GM19328 (cell line): ENCODE data around the gene ADD1.
"Not testable (repeated sequence)": the region's sequence is repeated elsewhere in the genome, so short reads cannot be mapped to it uniquely, and the experiment has no call there.

Experiments used
- ATAC-seq: cut with Tn5 transposase; IDR thresholded peaks from one replicate; pipeline ENCODE4 v1.9.1; 2021; ENCODE audit warnings: mild to moderate bottlenecking, moderate library complexity; ENCODE audit not compliant: unreplicated experiment

Gene ADD1

DNA sequence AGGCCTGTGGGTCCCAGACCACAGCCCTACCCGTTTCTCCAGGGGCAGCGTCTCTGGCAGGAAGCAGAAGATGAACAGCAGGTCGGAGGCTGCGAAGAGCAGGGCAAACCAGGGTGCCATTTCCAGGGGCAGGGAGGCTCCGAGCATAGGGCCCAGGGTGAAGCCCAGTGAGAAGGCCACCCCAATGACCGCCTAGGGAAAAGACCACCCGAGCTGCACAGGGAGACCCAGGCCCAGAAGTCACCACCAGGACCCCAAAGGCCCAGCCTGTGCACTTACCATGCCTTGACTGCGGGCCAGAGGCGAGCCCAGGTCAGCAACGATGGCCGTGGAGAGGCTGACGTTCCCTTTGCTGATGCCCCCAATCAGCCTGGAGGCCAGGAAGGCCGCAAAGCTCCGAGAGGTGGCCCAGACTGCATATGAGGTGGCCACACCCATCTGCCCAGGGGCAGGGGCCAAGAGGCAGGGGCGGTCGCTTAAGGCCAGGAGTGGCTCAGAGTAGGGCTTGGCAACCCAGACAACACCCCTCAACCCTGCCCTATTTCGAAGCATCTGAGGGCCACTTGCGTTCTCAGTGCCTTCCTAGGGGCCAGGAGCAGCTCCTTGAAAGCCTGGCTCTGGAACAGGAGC lies 88.8 kb downstream of the ADD1 start:
- ATAC-seq: no peak

DNA sequence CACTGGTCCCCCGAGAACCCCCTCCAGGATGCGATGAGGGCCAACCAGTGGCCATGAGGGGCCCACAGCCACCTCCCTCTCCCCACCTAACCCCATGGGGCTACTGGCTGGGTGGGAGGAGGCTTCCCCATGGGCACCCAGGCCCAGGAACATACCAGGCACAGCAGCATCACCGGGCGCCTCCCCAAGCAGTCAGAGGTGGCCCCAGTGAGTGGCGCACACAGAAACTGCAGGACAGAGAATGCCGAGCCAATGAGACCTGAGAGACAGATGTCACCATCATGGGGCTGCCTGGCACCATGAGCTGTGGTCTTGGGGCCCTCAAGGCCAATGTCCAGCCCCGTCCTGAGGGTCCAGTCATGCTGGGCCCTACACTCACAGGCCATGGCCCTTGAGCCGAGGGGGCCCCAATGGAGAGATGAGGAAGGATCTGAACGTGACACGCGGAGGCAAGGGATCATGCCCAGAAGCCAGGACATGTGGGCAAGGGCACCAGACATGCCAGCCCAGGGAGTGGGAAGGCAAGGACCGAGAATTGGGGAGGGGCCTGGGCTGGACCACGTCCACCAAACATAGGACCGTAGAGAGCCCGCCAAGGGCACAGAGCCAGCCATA lies 89.4 kb downstream of the ADD1 start:
- ATAC-seq: no peak

DNA sequence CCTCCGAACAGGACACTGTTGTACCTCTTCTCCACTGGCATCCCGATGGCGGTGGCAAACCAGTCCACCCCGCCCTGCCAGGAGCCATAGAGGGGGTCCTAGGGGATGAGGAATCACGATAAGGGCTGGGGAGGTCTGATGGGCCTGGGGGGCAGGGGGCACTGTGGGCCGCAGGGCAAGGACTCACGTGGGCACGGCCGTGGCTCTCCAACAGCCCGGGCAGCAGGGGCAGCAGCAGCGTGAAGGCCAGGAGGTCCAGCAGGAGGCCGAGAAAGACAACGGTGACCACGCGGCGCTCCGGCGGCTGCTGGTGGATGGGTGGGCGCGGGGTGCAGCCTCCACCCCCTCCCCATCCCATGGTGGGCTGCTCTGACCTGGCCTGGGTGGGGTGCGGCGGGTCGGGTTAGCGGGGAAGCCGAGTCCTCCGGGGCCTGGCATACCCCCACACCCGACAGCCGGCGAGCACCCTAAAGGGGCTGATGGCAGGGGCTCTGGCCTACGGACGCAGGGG lies 90.0 kb downstream of the ADD1 start:
- ATAC-seq: no peak

DNA sequence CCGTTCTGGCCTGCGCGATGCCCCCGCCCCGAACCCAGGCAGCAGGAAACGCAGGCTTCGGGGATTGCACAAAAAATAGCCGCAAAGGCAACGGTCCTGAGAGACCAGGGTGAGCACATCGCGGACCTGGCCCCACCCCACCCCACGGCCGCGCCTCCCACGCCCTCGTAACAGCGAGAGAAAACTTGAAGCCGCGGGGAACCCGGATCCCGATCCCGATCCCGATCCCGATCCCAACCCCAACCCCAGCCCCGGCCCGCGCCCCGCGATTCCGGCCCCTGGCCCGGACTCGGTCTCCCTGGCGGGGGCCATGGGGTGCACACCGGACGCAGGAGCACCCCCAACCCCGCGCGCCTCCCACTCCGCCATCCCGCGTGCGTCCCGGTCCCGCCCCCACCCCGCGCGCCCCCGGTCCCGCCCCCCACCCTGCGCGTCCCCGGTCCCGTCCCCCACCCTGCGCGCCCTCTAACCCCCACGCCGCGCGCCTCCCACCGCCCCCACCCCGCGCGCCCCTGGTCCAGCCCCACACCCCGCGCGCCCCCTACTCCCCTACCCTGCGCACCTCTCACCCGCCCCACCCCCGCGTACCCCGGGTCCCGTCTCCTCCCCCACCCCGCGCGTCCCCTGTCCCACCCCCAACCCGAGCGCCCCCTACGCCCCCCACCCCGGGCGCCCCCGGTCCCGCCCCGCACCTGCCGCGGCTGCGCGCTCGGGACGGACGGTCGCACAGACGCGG lies 90.6 kb downstream of the ADD1 start:
- ATAC-seq: no peak

DNA sequence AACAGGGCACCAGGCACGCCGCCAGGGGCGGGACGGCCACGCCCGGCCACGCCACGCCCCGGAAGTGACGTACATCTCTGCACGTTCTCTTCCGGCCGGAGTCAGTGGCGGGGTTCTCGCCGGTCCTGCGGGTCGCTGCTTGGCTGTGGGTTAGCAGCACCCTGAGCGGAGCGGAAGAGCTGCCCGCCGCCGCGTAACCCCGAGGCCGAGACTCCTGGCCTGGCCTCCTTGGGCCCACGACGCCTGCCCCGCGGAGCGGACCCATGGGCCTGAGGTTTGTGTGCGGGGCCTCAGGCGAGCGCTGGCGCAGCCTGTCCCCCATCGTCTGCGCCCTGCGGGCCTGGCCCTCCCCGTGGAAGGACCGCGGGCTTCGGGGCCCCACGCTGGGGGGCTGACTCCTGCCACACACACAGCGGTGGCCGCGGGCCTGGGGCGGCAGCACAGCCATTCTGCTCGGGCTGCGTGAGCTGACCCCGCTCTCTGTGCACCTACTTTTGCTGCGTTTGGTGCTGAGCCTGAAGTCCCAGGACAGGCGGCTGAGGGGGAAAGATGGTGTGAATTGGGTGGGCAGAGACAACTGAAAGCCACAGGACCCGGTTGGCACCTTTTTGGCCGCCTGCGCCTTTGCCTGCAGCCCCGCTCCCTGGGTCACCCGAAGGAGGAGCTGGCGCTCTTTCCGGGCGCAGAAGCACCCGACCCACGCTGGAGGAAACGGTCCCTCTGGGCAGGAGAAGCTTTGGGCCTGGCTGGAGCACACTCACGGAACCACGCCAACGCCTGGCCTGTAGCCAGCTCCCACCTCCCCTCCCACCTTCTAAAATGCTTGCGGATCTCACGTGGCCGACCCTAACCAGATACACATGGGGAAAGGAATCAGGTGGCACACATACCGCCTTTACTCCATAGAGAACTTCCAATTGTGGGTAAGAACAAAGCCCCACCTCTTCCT lies 91.4 kb downstream of the ADD1 start:
- ATAC-seq: peak; percentile 40

DNA sequence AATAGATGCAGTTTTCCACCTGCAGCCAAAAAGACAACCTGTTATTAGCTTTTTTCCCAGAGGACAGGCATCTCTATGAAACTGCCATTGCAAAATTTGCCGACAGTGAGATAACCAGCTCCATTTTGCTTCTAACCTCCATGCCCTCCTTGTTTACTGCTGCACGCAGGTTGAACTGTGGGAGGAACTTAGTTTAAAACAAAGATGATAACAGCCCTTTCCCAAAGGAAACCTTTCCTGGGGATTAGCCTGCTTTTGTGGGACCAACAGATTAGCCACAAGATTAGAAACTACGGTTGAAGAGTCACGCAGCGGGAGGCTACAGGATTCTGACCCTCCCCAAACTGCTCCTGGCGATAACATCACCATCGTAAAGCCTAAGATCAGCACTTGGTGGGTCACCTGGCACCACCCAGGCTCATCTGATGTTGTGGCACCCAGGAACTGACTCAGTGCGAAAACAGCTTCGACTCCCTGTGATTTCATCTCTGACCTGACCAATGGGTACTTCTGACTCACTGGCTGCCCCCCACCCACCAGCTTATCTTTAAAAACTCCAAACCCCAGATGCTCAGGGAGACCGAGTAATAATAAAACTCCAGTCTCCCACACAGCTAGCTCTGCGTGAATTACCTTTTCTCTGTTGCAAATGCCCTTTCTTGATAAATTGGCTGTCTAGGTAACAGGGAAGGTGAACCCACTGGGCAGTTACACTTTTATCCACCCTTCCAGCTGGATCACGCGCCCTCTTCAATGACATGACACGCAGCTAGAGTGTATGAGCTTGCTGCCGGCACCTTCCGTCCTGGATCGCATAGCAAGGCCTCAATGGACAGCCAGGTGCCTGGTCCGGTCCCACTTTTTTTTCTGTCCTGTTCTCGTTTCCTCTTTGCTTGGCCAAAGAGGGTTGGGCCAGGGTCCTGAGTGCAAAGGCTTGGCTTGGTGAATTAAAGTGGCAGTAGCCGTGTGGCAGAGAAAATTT lies 92.4 kb downstream of the ADD1 start:
- no peak for ATAC-seq

DNA sequence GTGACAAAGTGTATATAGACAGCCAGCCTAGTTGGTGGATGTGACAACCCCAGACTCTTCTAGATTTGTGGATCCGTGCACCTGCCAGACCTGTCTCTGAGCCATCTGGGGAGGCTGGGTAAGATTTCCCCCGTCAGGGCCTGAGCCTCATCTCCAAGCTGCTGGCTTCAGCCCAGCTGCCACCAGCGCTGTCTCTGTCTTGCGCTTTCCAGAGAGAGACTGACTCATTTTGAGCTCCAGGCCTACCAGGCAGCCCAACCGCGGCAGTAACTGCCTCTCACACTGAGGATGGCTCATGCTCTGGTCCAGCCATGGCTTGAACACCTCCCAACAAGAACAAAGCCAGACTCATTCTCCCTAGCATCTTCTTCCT lies 93.1 kb downstream of the ADD1 start:
- ATAC-seq: no peak

DNA sequence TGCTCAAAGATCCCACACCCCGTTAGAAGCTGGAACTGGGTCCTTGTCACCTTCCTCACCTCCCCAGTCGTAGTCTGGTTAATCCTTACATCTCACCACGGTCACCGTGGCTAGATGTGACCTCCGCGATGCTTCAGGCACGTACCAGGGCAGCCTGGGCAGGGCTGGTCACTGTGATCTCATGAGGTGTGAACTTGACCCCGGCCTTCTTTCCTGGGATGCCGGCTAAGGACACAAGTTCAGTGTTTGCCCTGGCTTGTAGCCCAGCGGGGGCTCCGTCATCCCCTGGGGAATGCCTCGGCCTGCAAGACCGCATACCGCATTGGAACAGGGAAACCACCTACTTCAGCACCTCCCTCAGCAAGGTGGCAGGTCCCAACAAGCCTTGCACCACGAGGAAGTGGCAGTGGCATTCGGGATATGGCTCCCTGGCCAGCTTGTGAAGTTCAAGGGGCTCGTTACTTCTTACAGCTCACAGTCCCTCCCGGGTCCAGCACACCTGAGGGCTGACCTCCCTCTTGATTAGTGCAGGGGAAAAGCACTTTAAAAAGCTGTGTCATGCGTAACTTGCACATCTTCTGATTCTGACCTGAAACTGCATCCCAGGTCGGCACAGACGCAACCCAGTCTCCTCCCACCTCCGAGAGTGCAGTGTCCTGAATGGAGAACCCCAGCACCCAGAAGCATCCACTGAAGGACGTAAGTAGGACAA lies 93.7 kb downstream of the ADD1 start:
- no peak for ATAC-seq

DNA sequence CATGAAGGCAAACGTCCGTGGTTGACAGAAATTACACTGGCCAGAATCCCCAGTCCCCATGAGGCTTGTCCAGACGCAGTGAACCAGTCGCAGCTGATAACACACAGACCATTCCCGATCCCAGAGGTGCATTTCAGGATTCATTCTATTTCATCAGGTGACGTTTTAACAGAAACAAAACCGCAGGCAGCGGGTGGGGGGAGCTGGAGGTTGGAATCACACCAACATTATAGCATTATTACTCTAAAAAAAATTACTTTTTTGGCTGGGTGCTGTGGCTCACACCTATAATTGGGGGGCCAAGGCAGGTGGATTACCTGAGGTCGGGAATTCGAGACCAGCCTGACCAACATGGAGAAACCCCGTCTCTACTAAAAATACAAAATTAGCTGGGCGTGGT lies 94.3 kb downstream of the ADD1 start:
- ATAC-seq: no peak

DNA sequence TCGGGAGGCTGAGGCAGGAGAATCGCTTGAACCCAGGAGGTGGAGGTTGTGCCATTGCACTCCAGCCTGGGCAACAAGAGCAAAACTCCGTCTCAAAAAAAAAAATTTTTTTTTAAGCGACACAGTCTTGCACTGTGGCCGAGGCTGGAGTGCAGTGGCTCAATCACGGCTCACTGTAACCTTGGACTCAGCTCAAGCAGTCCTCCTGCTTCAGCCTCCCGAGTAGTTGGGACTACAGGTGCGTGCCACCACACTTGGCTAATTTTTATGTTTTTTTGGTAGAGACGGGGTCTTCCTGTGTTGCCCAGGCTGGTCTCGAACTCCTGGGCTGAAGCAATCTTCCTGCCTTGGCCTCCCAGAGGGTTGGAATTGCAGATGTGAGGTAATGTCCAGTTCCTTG lies 94.8 kb downstream of the ADD1 start:
- ATAC-seq: not testable (repeated sequence)

DNA sequence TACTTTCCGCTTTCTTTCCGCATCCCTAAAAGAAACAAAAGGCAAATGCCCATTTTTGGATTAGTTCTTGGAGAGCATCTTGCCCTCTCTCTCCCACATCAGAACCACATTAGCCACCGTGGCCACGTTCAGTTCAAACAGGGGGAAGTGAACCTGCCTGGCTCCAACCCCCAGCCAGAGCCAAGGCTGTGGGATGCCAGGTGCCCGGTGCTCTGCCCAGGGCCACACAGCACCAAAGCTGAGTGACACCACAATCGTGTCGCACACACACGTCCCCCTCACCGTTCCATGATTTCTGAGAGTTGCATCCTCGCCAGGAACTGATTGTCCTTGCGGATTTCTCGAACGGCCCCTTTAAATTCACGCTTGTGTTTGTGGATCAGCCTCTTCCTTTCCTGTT lies 95.3 kb downstream of the ADD1 start:
- ATAC-seq: no peak

DNA sequence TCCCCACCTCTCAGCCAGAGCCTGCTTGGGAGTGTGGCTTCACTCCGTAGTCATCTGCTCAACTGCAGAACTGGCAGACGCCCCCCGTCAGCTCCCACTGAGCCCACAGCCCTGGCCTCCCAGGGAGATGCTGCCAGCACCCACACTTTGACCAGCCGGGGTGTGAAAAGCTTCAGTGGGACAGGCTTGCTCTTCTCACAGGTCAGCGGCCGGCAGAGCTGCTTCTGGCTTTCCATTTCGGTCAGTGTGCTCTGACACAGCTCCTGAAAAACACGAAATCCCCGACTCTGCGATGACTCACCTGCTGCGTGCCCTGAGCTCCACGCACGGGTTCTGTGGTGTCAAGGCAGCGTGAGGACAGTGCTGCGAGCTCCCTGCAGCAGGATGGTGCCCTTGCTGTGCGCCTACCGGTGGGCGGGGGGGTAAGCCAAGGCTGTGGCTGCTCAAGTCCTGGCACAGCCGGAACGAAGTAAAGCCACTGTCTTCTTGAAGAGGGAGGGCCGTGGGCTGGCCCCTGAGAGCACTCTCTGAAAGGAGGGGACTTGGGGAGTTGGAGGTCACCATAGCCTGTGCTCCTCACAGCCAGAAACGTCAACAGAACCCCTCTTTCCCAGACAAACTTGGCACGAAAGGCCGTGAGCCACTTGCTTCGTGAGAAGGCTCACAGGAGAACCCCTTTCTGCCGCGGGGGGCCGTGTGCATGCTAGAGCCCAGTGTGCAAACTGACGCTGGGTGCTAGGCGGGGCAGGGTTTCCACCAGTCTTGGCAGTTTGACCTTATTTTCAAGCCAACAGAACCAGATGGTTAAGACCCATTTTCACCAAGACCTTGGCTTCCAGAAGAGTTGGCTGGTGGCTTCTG lies 96.0 kb downstream of the ADD1 start:
- ATAC-seq: no peak

DNA sequence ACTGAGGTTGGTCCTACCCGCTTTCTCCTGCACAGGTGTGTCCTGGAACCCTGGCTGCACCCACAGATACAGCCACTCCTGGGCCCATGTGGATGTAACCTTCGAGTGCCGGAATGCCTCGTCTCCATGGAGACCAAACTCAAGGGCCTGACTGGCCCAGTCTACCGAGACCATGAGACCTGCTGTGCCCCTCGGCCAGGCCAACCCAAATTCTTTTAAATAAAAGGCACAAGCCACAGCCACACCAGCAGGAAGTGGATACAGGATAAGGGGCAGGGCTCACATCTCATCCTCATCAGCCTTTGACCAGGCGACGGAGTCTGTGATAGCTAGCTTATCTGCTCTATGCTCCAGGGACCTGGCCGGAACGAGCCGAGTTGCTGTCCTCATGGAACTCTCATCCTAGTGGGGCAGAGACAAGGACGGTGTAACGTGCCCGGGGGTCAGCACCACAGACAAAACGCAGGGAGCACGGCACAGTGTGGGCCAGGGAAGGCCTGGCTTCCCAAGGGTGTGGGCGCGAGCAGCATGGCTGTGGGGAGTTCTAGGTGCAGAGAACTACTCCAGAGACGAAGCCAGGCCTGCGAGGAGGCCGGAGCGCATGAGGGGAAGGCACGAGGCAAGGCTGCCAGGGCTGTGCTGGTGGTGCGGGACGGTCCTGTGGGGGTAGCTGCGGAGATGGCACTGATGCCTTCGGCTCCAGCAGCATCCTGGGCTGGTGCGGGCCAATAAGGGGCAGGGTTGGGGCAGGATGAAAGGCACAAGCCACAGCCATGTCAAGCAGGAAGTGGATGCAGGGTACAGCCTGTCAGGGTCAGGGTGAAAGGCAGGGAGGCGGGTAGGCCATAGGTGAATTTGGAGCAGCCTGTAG lies 96.9 kb downstream of the ADD1 start:
- ATAC-seq: no peak

DNA sequence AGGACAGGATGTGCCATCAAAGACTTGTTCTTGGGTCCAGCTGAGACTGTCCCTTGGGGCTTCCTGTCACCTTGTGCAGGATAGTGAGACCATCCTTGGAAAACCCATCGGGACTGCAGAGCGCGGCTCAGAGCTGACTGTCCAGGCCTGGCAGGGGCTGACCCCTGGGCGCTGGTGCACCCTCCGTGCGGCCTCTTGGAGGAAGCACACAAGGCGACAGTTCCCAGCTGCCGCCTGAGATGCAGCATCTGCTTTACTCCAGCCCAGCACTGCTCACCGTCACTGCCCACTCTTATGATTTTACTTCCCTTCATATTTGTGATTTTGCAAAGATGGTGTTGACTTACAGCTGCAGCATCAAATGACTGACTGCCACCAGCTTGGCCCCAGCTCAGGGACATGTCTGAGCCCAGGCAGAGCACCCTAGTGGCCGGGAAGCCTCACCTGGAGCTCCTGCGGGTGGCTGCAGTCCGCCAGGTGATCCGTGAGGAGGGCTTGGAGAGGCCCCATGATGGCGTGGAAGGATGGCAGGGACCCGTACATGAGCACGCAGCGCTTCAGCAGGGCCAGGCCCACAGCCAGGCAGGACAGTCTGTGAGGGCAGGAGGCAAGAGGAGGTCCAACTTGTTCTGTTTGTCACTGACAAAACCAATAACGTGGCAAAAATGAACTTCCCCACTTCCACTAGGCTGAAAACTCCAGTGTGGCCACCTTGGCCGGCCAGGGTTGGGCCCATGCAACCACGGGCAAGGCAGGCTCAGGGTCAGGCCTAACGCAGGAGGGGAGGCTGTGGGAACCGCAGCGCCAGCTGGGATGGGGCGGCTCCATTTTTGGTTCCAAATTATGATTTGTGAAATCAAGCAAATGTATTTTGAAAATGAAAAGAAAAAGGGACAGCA lies 97.7 kb downstream of the ADD1 start:
- ATAC-seq: no peak

DNA sequence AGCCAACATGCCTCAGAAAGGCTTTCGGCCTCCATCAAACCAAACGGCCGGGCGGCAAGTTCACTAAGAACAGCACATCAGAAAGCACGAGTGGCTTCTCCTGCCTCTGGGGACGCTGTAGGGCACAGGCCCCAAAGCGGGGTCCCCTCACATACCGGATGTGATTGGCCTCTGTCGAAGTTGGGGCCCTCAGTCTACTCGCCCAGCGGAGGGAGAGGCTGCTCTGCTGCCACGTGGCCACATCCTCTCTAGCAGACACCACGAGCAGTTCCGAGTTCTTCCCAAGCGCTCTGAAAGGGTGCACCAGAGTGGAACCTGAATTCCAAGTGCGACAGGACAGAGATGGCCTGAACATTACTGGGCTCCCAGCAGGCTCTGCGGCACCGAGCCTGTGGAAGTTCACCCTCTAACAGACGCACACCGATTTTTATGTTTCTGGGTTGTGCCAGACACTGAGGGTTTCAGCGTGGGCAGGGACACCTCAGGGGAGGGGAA lies 98.4 kb downstream of the ADD1 start:
- ATAC-seq: no peak
